Karpas-422 (cell line): ENCODE results near the gene PYGM. TPM values are rescaled to one million over a fixed set of nuclear protein-coding genes. Genes with fewer than 3 reads are reported as not detected.
A peak's percentile ranks its signal among the peaks of the same experiment; 100 is the strongest.

Experiments
- DNase-seq: peaks from one replicate; pipeline ENCODE4 v3.0.0-alpha.2; 2015
- H2AFZ ChIP-seq: fragments of 200-600 bp; sonication (generic); 2 replicates; pipeline ENCODE4 v1.6.1; 2014; ENCODE audit warnings: antibody characterized with exemption, low read length, mixed read lengths
- H3K27ac ChIP-seq: fragments of 200-600 bp; sonication (generic); 2 replicates; pipeline ENCODE4 v1.5.1; 2014; ENCODE audit warnings: mild to moderate bottlenecking, low read length, moderate library complexity
- H3K27me3 ChIP-seq: fragments of 200-600 bp; sonication (generic); 2 replicates; pipeline ENCODE4 v1.6.1; 2014; ENCODE audit warnings: low read length, mixed read lengths
- H3K36me3 ChIP-seq: fragments of 200-600 bp; sonication (generic); 2 replicates; pipeline ENCODE4 v1.6.1; 2014; ENCODE audit warnings: low read length, mixed read lengths; ENCODE audit not compliant: insufficient read depth
- H3K4me1 ChIP-seq: fragments of 200-600 bp; sonication (generic); 2 replicates; pipeline ENCODE4 v1.6.1; 2014; ENCODE audit warnings: mild to moderate bottlenecking, low read length, mixed read lengths
- H3K4me2 ChIP-seq: fragments of 200-600 bp; sonication (generic); 2 replicates; pipeline ENCODE4 v1.6.1; 2014; ENCODE audit warnings: low read length, low read depth, mild to moderate bottlenecking; ENCODE audit not compliant: poor library complexity, severe bottlenecking
- H3K4me3 ChIP-seq: fragments of 200-600 bp; sonication (generic); 2 replicates; pipeline ENCODE4 v1.5.1; 2014; ENCODE audit warnings: mild to moderate bottlenecking, antibody characterized with exemption, low read length, mixed read lengths
- H3K79me2 ChIP-seq: fragments of 200-600 bp; sonication (generic); 2 replicates; pipeline ENCODE4 v1.6.1; 2014; ENCODE audit warnings: mild to moderate bottlenecking, low read length, mixed read lengths
- H3K9ac ChIP-seq: fragments of 200-600 bp; sonication (generic); 2 replicates; pipeline ENCODE4 v1.6.0; 2014; ENCODE audit warnings: low read length
- H3K9me2 ChIP-seq: fragments of 200-600 bp; sonication (generic), shearing (Covaris generic); replicated peaks from 2 replicates; pipeline ENCODE4 v1.6.0; 2014; ENCODE audit warnings: mild to moderate bottlenecking, low read length, moderate library complexity; ENCODE audit not compliant: insufficient read depth
- H3K9me3 ChIP-seq: fragments of 300-700, 200-600 bp; sonication (generic); 2 replicates; pipeline ENCODE4 v1.6.1; 2014; ENCODE audit warnings: low read length, mixed read lengths
- H4K20me1 ChIP-seq: fragments of 200-600 bp; sonication (generic); 2 replicates; pipeline ENCODE4 v1.6.1; 2014; ENCODE audit warnings: mild to moderate bottlenecking, antibody characterized with exemption, low read length, low read depth; ENCODE audit not compliant: insufficient read depth
- total RNA-seq: library from RNA; depleted of rRNA; stranded (reverse); fragments of >200 nt; shearing (Covaris generic); gene quantifications from 2 replicates; pipeline ENCODE4 v1.2.3, GENCODE V29; 2014; ENCODE audit warnings: low replicate concordance

The PYGM gene
- total RNA-seq, 1 experiment from 2014 or later: not detected

- Histone ChIP-seq H3K79me2 (no peaks in the 10 kb centered on the region), H3K27ac (no peak overlapping the region), H3K4me1 (no peaks in the 10 kb centered on the region), H3K9ac (no peak overlapping the region), H3K27me3 (no peaks in the 10 kb centered on the region), H3K9me2 (no peaks in the 10 kb centered on the region), H3K36me3 (no peaks in the 10 kb centered on the region), H2AFZ (no peak overlapping the region), H3K4me3 (no peak overlapping the region), H3K9me3 (no peaks in the 10 kb centered on the region), H4K20me1 (no peaks in the 10 kb centered on the region), H3K4me2 (no peak overlapping the region)
- peak; percentile 68 for DNase-seq
Measured at GRCh38 chr11:64729851-64730382, 29.9 kb downstream of the PYGM start.

GRCh38 chr11:64728757-64729365 is 30.9 kb downstream of the PYGM start:
- Histone ChIP-seq H3K4me1 (no peaks in the 10 kb centered on the region), H3K27ac (no peak overlapping the region), H4K20me1 (no peaks in the 10 kb centered on the region), H3K27me3 (no peaks in the 10 kb centered on the region), H3K79me2 (no peaks in the 10 kb centered on the region), H3K9ac (no peak overlapping the region), H3K4me2 (no peak overlapping the region), H3K9me3 (no peaks in the 10 kb centered on the region), H3K36me3 (no peaks in the 10 kb centered on the region), H3K4me3 (no peak overlapping the region), H3K9me2 (no peaks in the 10 kb centered on the region), H2AFZ (no peak overlapping the region)
- no peak for DNase-seq

DNA sequence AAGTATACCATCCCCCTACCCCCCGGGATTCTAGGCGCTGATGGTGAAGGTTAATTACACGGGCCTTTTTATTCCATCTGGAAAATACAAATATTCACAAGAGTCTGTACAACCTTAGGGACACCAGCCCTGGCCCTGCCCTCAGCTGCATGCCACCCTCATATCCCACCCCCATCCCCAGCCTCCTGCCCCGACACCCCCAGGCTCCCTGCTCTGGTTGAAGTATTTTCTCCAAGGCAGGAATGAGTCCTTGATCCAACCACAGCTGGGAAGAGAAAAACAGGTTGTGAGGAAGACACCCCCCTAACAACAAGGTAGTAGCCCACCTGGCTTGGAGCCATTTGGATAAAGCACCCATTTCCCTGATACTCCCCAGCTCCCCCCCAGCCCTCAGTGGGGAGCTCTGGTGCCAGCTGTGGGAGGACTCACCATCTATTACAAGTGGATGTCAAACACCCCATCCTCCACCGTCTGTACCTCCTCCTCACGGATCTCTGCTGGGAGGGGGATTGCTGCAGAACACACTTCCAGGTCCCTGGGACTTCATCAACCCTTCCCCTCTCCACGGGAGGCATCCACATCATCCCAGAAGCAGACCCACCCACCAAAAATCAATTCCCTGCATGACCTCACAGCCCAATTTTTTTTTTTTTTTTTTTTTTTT is 32.8 kb downstream of the PYGM start:
- Histone ChIP-seq H4K20me1 (no peaks in the 10 kb centered on the region), H3K4me1 (peaks cover 6% of the 10 kb centered on the region), H3K9me2 (no peaks in the 10 kb centered on the region), H3K9me3 (no peaks in the 10 kb centered on the region), H3K36me3 (no peaks in the 10 kb centered on the region), H3K27me3 (no peaks in the 10 kb centered on the region), H2AFZ (no peak overlapping the region), H3K4me3 (no peak overlapping the region), H3K79me2 (no peaks in the 10 kb centered on the region), H3K4me2 (no peak overlapping the region), H3K27ac (no peak overlapping the region), H3K9ac (no peak overlapping the region)
- DNase-seq: no peak

GRCh38 chr11:64726211-64726641 is 33.5 kb downstream of the PYGM start:
- Histone ChIP-seq H3K27ac (no peak overlapping the region), H4K20me1 (no peaks in the 10 kb centered on the region), H3K4me3 (no peak overlapping the region), H3K79me2 (no peaks in the 10 kb centered on the region), H3K9me3 (no peaks in the 10 kb centered on the region), H3K36me3 (no peaks in the 10 kb centered on the region), H3K9ac (no peak overlapping the region), H3K4me2 (no peak overlapping the region), H3K27me3 (no peaks in the 10 kb centered on the region), H2AFZ (no peak overlapping the region), H3K4me1 (peaks cover 6% of the 10 kb centered on the region), H3K9me2 (no peaks in the 10 kb centered on the region)
- no peak for DNase-seq

GRCh38 chr11:64724863-64725532 is 34.8 kb downstream of the PYGM start:
- DNase-seq: no peak
- H3K9me3 ChIP-seq: no peaks in the 10 kb centered on the region

GRCh38 chr11:64723907-64724862 is 35.6 kb downstream of the PYGM start:
- no peaks in the 10 kb centered on the region for H3K9me2 ChIP-seq
- H3K27ac ChIP-seq: no peak overlapping the region
- H4K20me1 ChIP-seq: no peaks in the 10 kb centered on the region
- H3K4me3 ChIP-seq: peak overlapping the region; percentile 75; the same call in 1 of the 2 replicates
- peak overlapping the region; percentile 95 for H3K4me2 ChIP-seq
- H3K79me2 ChIP-seq: no peaks in the 10 kb centered on the region
- no peaks in the 10 kb centered on the region for H3K36me3 ChIP-seq
- no peak overlapping the region for H3K9ac ChIP-seq
- H2AFZ ChIP-seq: no peak overlapping the region
- no peaks in the 10 kb centered on the region for H3K9me3 ChIP-seq
- no peaks in the 10 kb centered on the region for H3K27me3 ChIP-seq
- no peak for DNase-seq
- H3K4me1 ChIP-seq: peaks cover 6% of the 10 kb centered on the region

More at GRCh38 chr11:64724863-64725532, 34.8 kb downstream of the PYGM start:
- Histone ChIP-seq H4K20me1 (no peaks in the 10 kb centered on the region), H2AFZ (no peak overlapping the region), H3K9me2 (no peaks in the 10 kb centered on the region), H3K4me2 (no peak overlapping the region), H3K36me3 (no peaks in the 10 kb centered on the region), H3K4me1 (peaks cover 6% of the 10 kb centered on the region), H3K27ac (no peak overlapping the region), H3K9ac (no peak overlapping the region), H3K4me3 (no peak overlapping the region), H3K79me2 (no peaks in the 10 kb centered on the region), H3K27me3 (no peaks in the 10 kb centered on the region)

DNA sequence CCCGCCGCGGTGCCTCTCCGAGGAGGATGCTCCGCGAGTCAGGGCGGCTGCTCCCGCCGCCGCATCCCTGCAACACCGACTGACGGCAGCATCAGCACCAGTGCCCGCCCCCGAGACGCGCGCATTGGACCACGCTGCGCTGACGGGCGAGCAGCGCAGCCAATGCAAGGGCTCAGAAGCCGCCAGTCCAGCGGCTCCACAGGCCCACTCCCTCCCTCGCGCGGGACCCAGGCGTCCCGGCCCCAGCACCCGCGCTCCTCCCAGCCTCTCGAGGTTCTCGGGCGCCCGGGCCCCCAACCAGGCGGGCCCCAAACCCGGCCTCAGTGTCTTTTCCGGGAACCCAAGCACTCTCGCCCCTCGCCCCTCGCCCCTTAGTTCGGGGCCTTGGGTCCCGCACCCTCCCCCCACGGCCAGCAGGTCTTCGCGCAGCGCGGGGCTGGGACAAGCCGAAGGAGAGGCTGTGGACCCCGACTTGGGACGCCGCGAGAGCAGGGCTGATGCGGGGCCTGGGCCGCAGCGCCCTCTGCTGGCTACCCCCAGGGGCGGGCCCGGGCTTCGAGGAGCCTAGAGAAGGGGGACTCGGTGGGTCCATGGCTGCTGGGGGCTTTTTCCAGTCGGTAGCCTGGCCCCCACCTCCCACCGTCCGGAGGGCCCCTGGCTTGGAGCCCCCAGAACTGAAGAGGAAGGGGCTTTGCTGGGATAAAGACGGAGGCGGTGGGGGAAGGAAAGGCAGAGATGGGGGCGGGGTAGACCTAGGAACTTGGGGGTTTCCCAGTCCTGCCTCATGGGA is 36.5 kb downstream of the PYGM start, which contains the start of gene NRXN2:
TSS of gene NRXN2 (minus strand) at position 81 of the 790 bp plus-strand sequence. CDS start 9,498 bp downstream, outside the sequence.
- Histone ChIP-seq H3K4me2 (peak within 1 kb of the TSS; percentile 95), H3K27me3 (no peaks in the 10 kb centered on the region), H3K9me2 (no peaks in the 10 kb centered on the region), H3K4me3 (peak within 1 kb of the TSS; percentile 75), H3K9me3 (no peaks in the 10 kb centered on the region), H4K20me1 (no peaks in the 10 kb centered on the region), H3K27ac (no peak within 1 kb of the TSS), H3K4me1 (peaks cover 6% of the 10 kb centered on the region), H3K9ac (peak within 1 kb of the TSS; percentile 79), H3K36me3 (no peaks in the 10 kb centered on the region), H2AFZ (peak within 1 kb of the TSS; percentile 86; the same call in 1 of the 2 replicates), H3K79me2 (no peaks in the 10 kb centered on the region)
- peak; percentile 94 for DNase-seq
